ENCODE data around the gene CAMTA2.
"Not testable (repeated sequence)": the region's sequence is repeated elsewhere in the genome, so short reads cannot be mapped to it uniquely, and the experiment has no call there.

CAMTA2 gene

GRCh38 chr17:4986951-4987766, at the start of gene CAMTA2:
TSS of gene CAMTA2 (minus strand) at chr17:4987675. CDS start at chr17:4986222, 1,453 bp downstream.
- peak; percentile 87 for DNase-seq

- no peak for DNase-seq
Observed at GRCh38 chr17:5035315-5035714, 47.8 kb upstream of the CAMTA2 start, which contains the start of gene SLC52A1. TSS of gene SLC52A1 (minus strand) at chr17:5035426. CDS start at chr17:5034606, 820 bp downstream.

- no peak for DNase-seq
Observed at GRCh38 chr17:5034651-5035050, 47.2 kb upstream of the CAMTA2 start.

- no peak for DNase-seq
Observed at GRCh38 chr17:5034063-5034462, 46.6 kb upstream of the CAMTA2 start.

- no peak for DNase-seq
Observed at GRCh38 chr17:5033352-5034015, 46.0 kb upstream of the CAMTA2 start.

- no peak for DNase-seq
Observed at GRCh38 chr17:5032865-5033264, 45.4 kb upstream of the CAMTA2 start.

- peak; percentile 87 for DNase-seq
Observed at GRCh38 chr17:5031365-5032082, 44.0 kb upstream of the CAMTA2 start.

GRCh38 chr17:5030168-5030567, 42.7 kb upstream of the CAMTA2 start:
- not testable (repeated sequence) for DNase-seq

GRCh38 chr17:5027916-5028315, 40.4 kb upstream of the CAMTA2 start:
- DNase-seq, result no peak

GRCh38 chr17:5027299-5027698, 39.8 kb upstream of the CAMTA2 start:
- no peak for DNase-seq

GRCh38 chr17:5024604-5025003, 37.1 kb upstream of the CAMTA2 start:
- no peak for DNase-seq

GRCh38 chr17:5023588-5024147, 36.2 kb upstream of the CAMTA2 start:
- DNase-seq, result no peak

GRCh38 chr17:5022171-5022711, 34.8 kb upstream of the CAMTA2 start:
- no peak for DNase-seq

- DNase-seq, result no peak
Observed at GRCh38 chr17:5020502-5021023, 33.1 kb upstream of the CAMTA2 start.

- DNase-seq, result peak; percentile 38
Observed at GRCh38 chr17:5019475-5019956, 32.0 kb upstream of the CAMTA2 start.

GRCh38 chr17:5014357-5014756, 26.9 kb upstream of the CAMTA2 start:
- no peak for DNase-seq

GRCh38 chr17:5011928-5012327, 24.5 kb upstream of the CAMTA2 start:
- no peak for DNase-seq

- DNase-seq, result no peak
Observed at GRCh38 chr17:5003214-5003867, 15.9 kb upstream of the CAMTA2 start.

GRCh38 chr17:5002121-5002788, 14.8 kb upstream of the CAMTA2 start:
- no peak for DNase-seq

GRCh38 chr17:5000237-5000639, 12.8 kb upstream of the CAMTA2 start:
- DNase-seq, result no peak

GRCh38 chr17:4999430-5000093, 12.1 kb upstream of the CAMTA2 start:
- no peak for DNase-seq
